Measurements from ENCODE around the gene C10orf120.

C10orf120 gene

DNA sequence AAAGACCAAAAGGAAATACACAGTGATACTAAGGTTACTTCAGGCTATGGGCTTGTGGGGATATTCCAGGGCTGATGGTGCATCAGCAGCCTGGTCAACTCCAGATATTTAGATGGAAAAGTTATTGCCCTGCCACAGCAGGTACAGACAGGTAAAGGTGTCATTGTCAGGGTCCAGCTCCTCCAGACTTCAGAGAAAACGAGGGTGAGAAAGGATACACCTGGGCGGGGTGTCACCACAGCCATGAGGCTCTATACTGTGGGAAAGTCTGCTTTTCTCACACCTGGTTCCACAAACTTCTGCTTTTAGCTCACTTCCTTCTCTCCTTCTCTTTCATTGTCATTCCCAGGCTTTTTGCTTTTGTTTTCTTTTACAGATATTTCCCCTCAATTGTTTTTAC is 2.0 kb upstream of the C10orf120 start:
- ChIA-PET CTCF (no interaction called here), POLR2A (no interaction called here)
- H3K4me3 ChIP-seq (ENCODE audit: low read depth, low read length): no peak overlapping the region
- DNase-seq (ENCODE audit: low read depth, low spot score): no peak
- TF ChIP-seq, protein P1, sequence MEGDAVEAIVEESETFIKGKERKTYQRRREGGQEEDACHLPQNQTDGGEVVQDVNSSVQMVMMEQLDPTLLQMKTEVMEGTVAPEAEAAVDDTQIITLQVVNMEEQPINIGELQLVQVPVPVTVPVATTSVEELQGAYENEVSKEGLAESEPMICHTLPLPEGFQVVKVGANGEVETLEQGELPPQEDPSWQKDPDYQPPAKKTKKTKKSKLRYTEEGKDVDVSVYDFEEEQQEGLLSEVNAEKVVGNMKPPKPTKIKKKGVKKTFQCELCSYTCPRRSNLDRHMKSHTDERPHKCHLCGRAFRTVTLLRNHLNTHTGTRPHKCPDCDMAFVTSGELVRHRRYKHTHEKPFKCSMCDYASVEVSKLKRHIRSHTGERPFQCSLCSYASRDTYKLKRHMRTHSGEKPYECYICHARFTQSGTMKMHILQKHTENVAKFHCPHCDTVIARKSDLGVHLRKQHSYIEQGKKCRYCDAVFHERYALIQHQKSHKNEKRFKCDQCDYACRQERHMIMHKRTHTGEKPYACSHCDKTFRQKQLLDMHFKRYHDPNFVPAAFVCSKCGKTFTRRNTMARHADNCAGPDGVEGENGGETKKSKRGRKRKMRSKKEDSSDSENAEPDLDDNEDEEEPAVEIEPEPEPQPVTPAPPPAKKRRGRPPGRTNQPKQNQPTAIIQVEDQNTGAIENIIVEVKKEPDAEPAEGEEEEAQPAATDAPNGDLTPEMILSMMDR (IDR thresholded peaks at IDR 0.05; ENCODE audit: insufficient read depth, low read length, missing control alignments): no peak

DNA sequence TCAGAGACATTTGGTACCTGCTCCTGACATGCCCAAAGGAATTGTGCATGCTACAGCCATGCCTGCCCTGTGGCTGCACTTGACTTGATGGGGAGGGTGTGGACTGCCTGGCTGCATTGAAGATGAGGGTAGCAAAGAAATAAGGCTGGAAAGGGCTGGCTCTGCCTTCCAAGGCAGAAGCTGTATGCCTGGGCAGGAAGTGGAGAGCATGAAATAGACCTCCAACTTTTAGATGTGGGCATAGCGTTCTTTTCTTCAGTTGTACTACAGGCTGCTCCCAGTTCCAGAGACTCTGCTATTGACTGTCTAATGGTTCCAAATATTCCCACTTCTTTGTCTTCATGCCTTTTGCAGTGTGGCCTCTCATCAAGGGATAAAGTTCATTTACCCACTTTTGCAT is 3.0 kb downstream of the C10orf120 start:
- ChIA-PET CTCF (no interaction called here), POLR2A (no interaction called here)
- DNase-seq (ENCODE audit: low read depth, low spot score): no peak
- no peak overlapping the region for H3K4me3 ChIP-seq (ENCODE audit: low read depth, low read length)
- TF ChIP-seq, protein P1 (IDR thresholded peaks at IDR 0.05; ENCODE audit: insufficient read depth, low read length, missing control alignments): no peak

DNA sequence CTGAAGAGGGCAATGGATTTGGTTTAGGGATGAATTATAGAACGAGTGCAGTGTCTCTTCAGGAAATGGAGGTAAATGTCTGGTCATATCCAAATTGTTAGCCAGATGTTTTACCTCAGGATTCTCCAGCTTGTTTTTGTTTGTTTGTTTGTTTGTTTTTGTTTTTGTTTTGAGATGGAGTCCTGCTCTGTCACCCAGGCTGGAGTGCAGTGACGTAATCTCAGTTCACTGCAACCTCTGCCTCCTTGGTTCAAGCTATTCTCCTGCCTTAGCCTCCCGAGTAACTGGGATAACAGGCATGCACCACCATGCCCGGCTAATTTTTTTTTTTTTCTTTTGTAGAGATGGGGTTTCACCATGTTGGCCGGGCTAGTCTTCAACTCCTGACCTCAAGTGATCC is 6.9 kb downstream of the C10orf120 start:
- no peak for DNase-seq (ENCODE audit: low read depth, low spot score)
- CTCF ChIA-PET: no interaction called here
- TF ChIP-seq, protein P1 (IDR thresholded peaks at IDR 0.05; ENCODE audit: insufficient read depth, low read length, missing control alignments): no peak
- no peak overlapping the region for H3K4me3 ChIP-seq (ENCODE audit: low read depth, low read length)
- POLR2A ChIA-PET: no interaction called here

DNA sequence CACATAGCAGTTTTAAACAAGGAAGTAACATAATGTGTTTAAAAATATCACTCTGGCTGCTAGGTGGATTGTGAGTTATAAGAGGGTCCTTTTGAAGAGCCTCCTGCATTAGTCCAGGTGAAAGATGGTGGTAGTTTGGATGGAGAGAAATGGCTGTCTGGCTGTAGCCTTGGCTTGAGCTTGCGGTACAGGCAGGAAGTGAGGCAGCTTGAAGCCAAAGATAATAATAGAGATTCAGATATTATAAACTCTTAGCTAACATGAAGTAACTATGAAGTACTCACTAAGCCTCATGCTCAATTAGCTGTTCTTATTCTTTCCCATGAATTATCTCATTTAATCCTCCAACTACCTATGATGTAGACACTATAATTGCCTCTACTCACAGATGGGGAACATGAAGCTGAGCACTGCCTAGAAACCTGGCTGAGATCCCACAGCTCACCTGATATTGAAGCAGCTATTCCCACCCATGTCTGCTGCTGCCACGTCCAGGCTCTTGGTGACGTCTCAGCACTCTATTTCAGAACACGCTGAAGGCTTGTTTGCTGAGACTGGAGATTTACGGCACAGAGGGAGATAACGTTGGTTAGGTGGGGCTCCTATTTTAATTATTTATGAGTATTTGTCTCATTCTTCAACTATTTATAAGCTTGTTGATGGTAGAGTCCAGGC is 10.4 kb downstream of the C10orf120 start:
- TF ChIP-seq, protein P1 (IDR thresholded peaks at IDR 0.05; ENCODE audit: insufficient read depth, low read length, missing control alignments): no peak
- H3K4me3 ChIP-seq (ENCODE audit: low read depth, low read length): no peak overlapping the region
- ChIA-PET POLR2A (no interaction called here), CTCF (no interaction called here)
- no peak for DNase-seq (ENCODE audit: low read depth, low spot score)

DNA sequence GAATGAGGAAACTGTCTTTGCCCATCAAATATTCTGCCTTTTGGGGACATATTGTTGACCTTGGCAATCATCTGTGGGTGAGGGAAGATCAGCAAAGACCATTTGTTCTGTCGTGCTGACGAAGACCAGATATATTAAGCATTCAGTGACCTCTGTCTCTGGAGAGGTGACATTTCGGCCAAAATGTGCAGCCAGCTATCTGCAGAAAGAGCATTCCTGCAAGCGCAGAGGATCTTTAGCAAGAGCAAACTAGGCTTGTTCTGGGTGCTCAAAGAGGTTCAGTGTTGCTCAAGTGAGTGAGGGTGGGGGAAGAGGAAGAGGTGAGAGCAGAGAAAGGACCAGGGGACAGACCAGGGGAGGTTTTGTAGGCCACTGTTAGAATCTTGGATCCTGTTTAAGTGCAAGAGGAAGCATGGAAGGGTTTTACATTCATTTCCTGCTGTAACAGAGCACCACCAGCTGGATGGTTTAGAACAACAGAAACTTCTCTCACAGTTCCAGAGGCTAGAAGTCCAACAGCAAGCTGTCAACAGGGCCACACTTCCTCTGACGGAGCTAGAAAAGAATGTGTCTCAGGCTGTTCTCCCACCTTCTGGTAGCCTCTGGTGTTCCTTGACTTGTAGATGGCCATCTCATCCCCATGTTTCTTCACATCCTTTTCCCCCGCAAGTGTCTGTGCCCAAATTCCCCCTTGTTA is 11.2 kb downstream of the C10orf120 start:
- ChIA-PET POLR2A (no interaction called here), CTCF (no interaction called here)
- no peak overlapping the region for H3K4me3 ChIP-seq (ENCODE audit: low read depth, low read length)
- TF ChIP-seq, protein P1 (IDR thresholded peaks at IDR 0.05; ENCODE audit: insufficient read depth, low read length, missing control alignments): no peak
- DNase-seq (ENCODE audit: low read depth, low spot score): no peak

DNA sequence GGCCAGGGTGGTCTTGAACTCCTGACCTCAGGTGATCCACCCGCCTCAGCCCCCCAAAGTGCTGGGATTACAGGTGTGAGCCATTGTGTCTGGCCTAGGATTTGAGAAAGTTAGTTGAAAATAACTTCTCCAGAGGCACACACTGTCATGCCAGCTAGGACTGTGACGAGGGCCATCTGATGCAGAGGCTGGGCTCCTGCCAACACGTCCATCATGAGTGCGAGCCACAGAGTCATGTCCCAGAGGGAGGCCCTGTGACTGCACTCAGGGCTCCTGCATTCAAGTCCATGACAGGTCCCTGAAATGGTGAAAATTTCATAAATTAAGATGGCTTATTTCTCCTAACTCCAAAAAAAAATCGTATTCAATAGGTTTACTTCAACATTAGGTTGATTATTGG is 17.1 kb downstream of the C10orf120 start:
- ChIA-PET CTCF (no interaction called here), POLR2A (no interaction called here)
- no peak for DNase-seq (ENCODE audit: low read depth, low spot score)
- H3K4me3 ChIP-seq (ENCODE audit: low read depth, low read length): no peak overlapping the region
- TF ChIP-seq, protein P1 (IDR thresholded peaks at IDR 0.05; ENCODE audit: insufficient read depth, low read length, missing control alignments): no peak

Measured in AG04449 (cell line).